NCI-H146 treated with DMSO at 0.1 percent for 48 hours (cell line): ENCODE results near the gene PKN2.
"Not testable (repeated sequence)": the region's sequence is repeated elsewhere in the genome, so short reads cannot be mapped to it uniquely, and the experiment has no call there.

Experiments
- DNase-seq: peaks from one replicate; lab custom pipeline; 2025; ENCODE audit not compliant: unreplicated experiment; lab: John Stamatoyannopoulos, UW

PKN2 gene

GRCh38 chr1:88876573-88877365 is 192.7 kb downstream of the PKN2 start:
- DNase-seq: no peak

GRCh38 chr1:88877382-88877825 is 193.3 kb downstream of the PKN2 start:
- peak; percentile 9 for DNase-seq

- DNase-seq: no peak
Observed at GRCh38 chr1:88877911-88878310, 193.8 kb downstream of the PKN2 start.

GRCh38 chr1:88878731-88879130 is 194.7 kb downstream of the PKN2 start:
- DNase-seq: no peak

- not testable (repeated sequence) for DNase-seq
Observed at GRCh38 chr1:88880717-88881116, 196.6 kb downstream of the PKN2 start.

GRCh38 chr1:88883156-88883555 is 199.1 kb downstream of the PKN2 start:
- DNase-seq: no peak
